ENCODE results near the gene CTTN.
A peak's percentile ranks its signal among the peaks of the same experiment; 100 is the strongest.

CTTN gene

GRCh38 chr11:70364178-70364577, 34.2 kb upstream of the CTTN start:
- DNase-seq (ENCODE audit: low read depth): no peak
- Histone ChIP-seq H3K9me3 (ENCODE audit: control insufficient read depth, low read length) (no peaks in the 10 kb centered on the region), H3K4me1 (ENCODE audit: control insufficient read depth, insufficient read depth, low read length) (peaks cover 10% of the 10 kb centered on the region), H3K9ac (ENCODE audit: low read length) (no peak overlapping the region), H3K36me3 (ENCODE audit: control insufficient read depth, insufficient read depth, low read length, severe bottlenecking) (peaks cover 77% of the 10 kb centered on the region), H3K4me3 (ENCODE audit: low read length) (no peak overlapping the region), H3K27me3 (replicated peaks; ENCODE audit: control insufficient read depth, insufficient read depth, low read length) (no peaks in the 10 kb centered on the region)

GRCh38 chr11:70364745-70365543, 33.4 kb upstream of the CTTN start:
- Histone ChIP-seq H3K36me3 (ENCODE audit: control insufficient read depth, insufficient read depth, low read length, severe bottlenecking) (peaks cover 69% of the 10 kb centered on the region), H3K9me3 (ENCODE audit: control insufficient read depth, low read length) (no peaks in the 10 kb centered on the region), H3K27me3 (replicated peaks; ENCODE audit: control insufficient read depth, insufficient read depth, low read length) (no peaks in the 10 kb centered on the region), H3K4me3 (ENCODE audit: low read length) (no peak overlapping the region), H3K9ac (ENCODE audit: low read length) (no peak overlapping the region), H3K4me1 (ENCODE audit: control insufficient read depth, insufficient read depth, low read length) (peaks cover 10% of the 10 kb centered on the region)
- no peak for DNase-seq (ENCODE audit: low read depth)

DNA sequence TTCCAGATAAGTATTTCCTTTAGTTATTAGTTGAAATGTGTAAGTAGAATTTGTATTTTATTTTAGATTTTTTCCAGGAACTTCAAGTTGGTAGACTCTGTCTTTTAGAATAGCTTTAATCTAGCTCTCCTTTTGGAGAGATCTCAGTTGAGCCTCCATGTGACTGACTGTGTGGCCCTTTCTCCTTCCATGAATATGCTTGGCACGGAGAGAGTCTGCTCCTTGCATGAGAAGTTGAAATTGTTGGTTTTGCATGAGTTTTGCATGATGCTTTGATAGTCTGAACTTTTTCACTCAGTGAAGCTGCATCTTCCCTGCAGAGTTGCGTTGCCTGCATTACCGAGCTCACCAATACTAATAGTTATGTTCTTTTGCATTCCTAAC, 32.8 kb upstream of the CTTN start:
- DNase-seq (ENCODE audit: low read depth): no peak
- Histone ChIP-seq H3K36me3 (ENCODE audit: control insufficient read depth, insufficient read depth, low read length, severe bottlenecking) (peaks cover 65% of the 10 kb centered on the region), H3K9ac (ENCODE audit: low read length) (no peak overlapping the region), H3K4me3 (ENCODE audit: low read length) (no peak overlapping the region), H3K27me3 (replicated peaks; ENCODE audit: control insufficient read depth, insufficient read depth, low read length) (no peaks in the 10 kb centered on the region), H3K9me3 (ENCODE audit: control insufficient read depth, low read length) (no peaks in the 10 kb centered on the region), H3K4me1 (ENCODE audit: control insufficient read depth, insufficient read depth, low read length) (peaks cover 10% of the 10 kb centered on the region)

GRCh38 chr11:70367071-70367470, 31.3 kb upstream of the CTTN start:
- Histone ChIP-seq H3K36me3 (ENCODE audit: control insufficient read depth, insufficient read depth, low read length, severe bottlenecking) (peaks cover 52% of the 10 kb centered on the region), H3K9me3 (ENCODE audit: control insufficient read depth, low read length) (no peaks in the 10 kb centered on the region), H3K9ac (ENCODE audit: low read length) (no peak overlapping the region), H3K4me1 (ENCODE audit: control insufficient read depth, insufficient read depth, low read length) (peaks cover 10% of the 10 kb centered on the region), H3K27me3 (replicated peaks; ENCODE audit: control insufficient read depth, insufficient read depth, low read length) (no peaks in the 10 kb centered on the region), H3K4me3 (ENCODE audit: low read length) (no peak overlapping the region)
- DNase-seq (ENCODE audit: low read depth): no peak

- Histone ChIP-seq H3K36me3 (ENCODE audit: control insufficient read depth, insufficient read depth, low read length, severe bottlenecking) (peaks cover 54% of the 10 kb centered on the region), H3K9me3 (ENCODE audit: control insufficient read depth, low read length) (no peaks in the 10 kb centered on the region), H3K9ac (ENCODE audit: low read length) (no peak overlapping the region), H3K27me3 (replicated peaks; ENCODE audit: control insufficient read depth, insufficient read depth, low read length) (no peaks in the 10 kb centered on the region), H3K4me1 (ENCODE audit: control insufficient read depth, insufficient read depth, low read length) (peaks cover 8% of the 10 kb centered on the region), H3K4me3 (ENCODE audit: low read length) (no peak overlapping the region)
- peak; percentile 15 for DNase-seq (ENCODE audit: low read depth)
These were observed 29.4 kb upstream of the CTTN start for GRCh38 chr11:70368961-70369360.

- Histone ChIP-seq H3K27me3 (replicated peaks; ENCODE audit: control insufficient read depth, insufficient read depth, low read length) (no peaks in the 10 kb centered on the region), H3K36me3 (ENCODE audit: control insufficient read depth, insufficient read depth, low read length, severe bottlenecking) (peaks cover 57% of the 10 kb centered on the region), H3K4me3 (ENCODE audit: low read length) (no peak overlapping the region), H3K9me3 (ENCODE audit: control insufficient read depth, low read length) (no peaks in the 10 kb centered on the region), H3K4me1 (ENCODE audit: control insufficient read depth, insufficient read depth, low read length) (no peaks in the 10 kb centered on the region), H3K9ac (ENCODE audit: low read length) (no peak overlapping the region)
- DNase-seq (ENCODE audit: low read depth): no peak
These were observed 27.1 kb upstream of the CTTN start for GRCh38 chr11:70371241-70371640.

- H3K4me3 ChIP-seq (ENCODE audit: low read length): no peak overlapping the region
- no peaks in the 10 kb centered on the region for H3K9me3 ChIP-seq (ENCODE audit: control insufficient read depth, low read length)
- no peaks in the 10 kb centered on the region for H3K27me3 ChIP-seq (replicated peaks; ENCODE audit: control insufficient read depth, insufficient read depth, low read length)
- peaks cover 61% of the 10 kb centered on the region for H3K36me3 ChIP-seq (ENCODE audit: control insufficient read depth, insufficient read depth, low read length, severe bottlenecking)
- H3K4me1 ChIP-seq (ENCODE audit: control insufficient read depth, insufficient read depth, low read length): no peaks in the 10 kb centered on the region
- DNase-seq (ENCODE audit: low read depth): no peak
- no peak overlapping the region for H3K9ac ChIP-seq (ENCODE audit: low read length)
These were observed 26.3 kb upstream of the CTTN start for GRCh38 chr11:70372076-70372475.

DNA sequence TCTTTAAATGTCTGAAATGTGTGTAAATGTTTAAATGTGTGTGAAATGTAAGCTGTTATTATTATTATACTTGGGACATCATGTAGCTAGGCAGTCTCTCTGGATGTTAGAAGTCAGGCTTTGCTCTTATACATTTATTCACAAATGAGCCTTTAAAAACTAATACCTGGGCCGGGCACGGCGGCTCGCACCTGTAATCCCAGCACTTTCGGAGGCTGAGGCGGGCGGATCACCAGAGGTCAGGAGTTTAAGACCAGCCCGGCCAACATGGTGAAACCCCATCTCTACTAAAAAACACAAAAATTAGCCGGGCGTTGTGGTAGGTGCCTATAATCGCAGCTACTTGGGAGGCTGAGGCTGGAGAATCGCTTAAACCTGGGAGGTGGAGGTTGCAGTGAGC, 21.7 kb upstream of the CTTN start:
- H3K27me3 ChIP-seq (replicated peaks; ENCODE audit: control insufficient read depth, insufficient read depth, low read length): no peaks in the 10 kb centered on the region
- peaks cover 2% of the 10 kb centered on the region for H3K4me1 ChIP-seq (ENCODE audit: control insufficient read depth, insufficient read depth, low read length)
- DNase-seq (ENCODE audit: low read depth): no peak
- peaks cover 76% of the 10 kb centered on the region for H3K36me3 ChIP-seq (ENCODE audit: control insufficient read depth, insufficient read depth, low read length, severe bottlenecking)
- H3K9me3 ChIP-seq (ENCODE audit: control insufficient read depth, low read length): no peaks in the 10 kb centered on the region
- no peak overlapping the region for H3K9ac ChIP-seq (ENCODE audit: low read length)
- H3K4me3 ChIP-seq (ENCODE audit: low read length): no peak overlapping the region

DNA sequence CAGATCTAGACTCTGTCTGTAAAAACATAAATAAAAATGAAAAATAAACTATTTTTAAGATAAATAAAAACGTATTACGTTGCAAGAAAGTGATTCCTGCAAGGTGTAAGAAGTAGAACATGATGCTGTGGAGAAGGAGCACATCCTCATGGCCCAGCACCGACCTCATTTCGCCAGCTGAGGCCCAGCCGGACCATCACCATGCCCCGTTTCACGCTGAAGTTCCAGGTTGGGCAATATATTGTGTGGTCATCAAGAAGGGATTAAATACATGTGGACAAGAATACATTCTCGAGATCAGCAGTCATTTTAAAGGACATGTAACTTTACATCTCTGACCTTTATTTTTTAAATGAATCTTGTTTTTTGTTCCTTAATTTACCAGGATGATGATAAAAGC, 20.7 kb upstream of the CTTN start:
- Histone ChIP-seq H3K9me3 (ENCODE audit: control insufficient read depth, low read length) (no peaks in the 10 kb centered on the region), H3K36me3 (ENCODE audit: control insufficient read depth, insufficient read depth, low read length, severe bottlenecking) (peaks cover 69% of the 10 kb centered on the region), H3K9ac (ENCODE audit: low read length) (no peak overlapping the region), H3K4me1 (ENCODE audit: control insufficient read depth, insufficient read depth, low read length) (peaks cover 12% of the 10 kb centered on the region), H3K27me3 (replicated peaks; ENCODE audit: control insufficient read depth, insufficient read depth, low read length) (no peaks in the 10 kb centered on the region), H3K4me3 (ENCODE audit: low read length) (no peak overlapping the region)
- no peak for DNase-seq (ENCODE audit: low read depth)

- DNase-seq (ENCODE audit: low read depth): no peak
- H3K4me1 ChIP-seq (ENCODE audit: control insufficient read depth, insufficient read depth, low read length): peaks cover 16% of the 10 kb centered on the region
- no peak overlapping the region for H3K9ac ChIP-seq (ENCODE audit: low read length)
- H3K36me3 ChIP-seq (ENCODE audit: control insufficient read depth, insufficient read depth, low read length, severe bottlenecking): peaks cover 68% of the 10 kb centered on the region
- H3K27me3 ChIP-seq (replicated peaks; ENCODE audit: control insufficient read depth, insufficient read depth, low read length): no peaks in the 10 kb centered on the region
- H3K9me3 ChIP-seq (ENCODE audit: control insufficient read depth, low read length): no peaks in the 10 kb centered on the region
- H3K4me3 ChIP-seq (ENCODE audit: low read length): no peak overlapping the region
These were observed 19.7 kb upstream of the CTTN start for GRCh38 chr11:70378506-70379134.

DNA sequence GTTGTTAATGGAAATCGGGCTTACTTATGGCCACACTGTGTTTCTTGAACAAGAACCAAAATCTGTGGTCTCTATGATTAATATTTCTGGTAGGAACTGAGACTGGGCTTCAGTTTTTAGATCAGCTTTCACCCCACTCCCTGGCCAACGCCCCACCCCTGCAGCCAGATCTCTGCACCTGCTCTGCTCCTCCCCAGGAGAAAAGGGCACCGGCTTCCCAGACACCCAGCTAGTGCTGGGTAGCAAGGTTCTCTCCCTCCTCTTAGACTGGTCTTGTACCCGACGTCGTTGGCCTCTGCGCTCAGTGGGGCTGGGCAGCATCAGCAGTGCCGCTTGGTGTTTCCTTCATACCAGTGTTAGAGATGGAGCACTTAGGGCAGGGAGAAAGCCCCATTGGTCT, 17.0 kb upstream of the CTTN start:
- no peak overlapping the region for H3K4me3 ChIP-seq (ENCODE audit: low read length)
- no peak overlapping the region for H3K9ac ChIP-seq (ENCODE audit: low read length)
- no peaks in the 10 kb centered on the region for H3K27me3 ChIP-seq (replicated peaks; ENCODE audit: control insufficient read depth, insufficient read depth, low read length)
- no peak for DNase-seq (ENCODE audit: low read depth)
- H3K4me1 ChIP-seq (ENCODE audit: control insufficient read depth, insufficient read depth, low read length): peaks cover 16% of the 10 kb centered on the region
- H3K9me3 ChIP-seq (ENCODE audit: control insufficient read depth, low read length): no peaks in the 10 kb centered on the region
- H3K36me3 ChIP-seq (ENCODE audit: control insufficient read depth, insufficient read depth, low read length, severe bottlenecking): peaks cover 57% of the 10 kb centered on the region
